Fibroblast of skin of right biceps (primary cell): ENCODE results near the gene CAB39.
"Not testable (repeated sequence)": the region's sequence is repeated elsewhere in the genome, so short reads cannot be mapped to it uniquely, and the experiment has no call there.

Experiments
- DNase-seq: peaks from one replicate; pipeline ENCODE4 v3.0.0-alpha.2; 2013

CAB39 gene

DNA sequence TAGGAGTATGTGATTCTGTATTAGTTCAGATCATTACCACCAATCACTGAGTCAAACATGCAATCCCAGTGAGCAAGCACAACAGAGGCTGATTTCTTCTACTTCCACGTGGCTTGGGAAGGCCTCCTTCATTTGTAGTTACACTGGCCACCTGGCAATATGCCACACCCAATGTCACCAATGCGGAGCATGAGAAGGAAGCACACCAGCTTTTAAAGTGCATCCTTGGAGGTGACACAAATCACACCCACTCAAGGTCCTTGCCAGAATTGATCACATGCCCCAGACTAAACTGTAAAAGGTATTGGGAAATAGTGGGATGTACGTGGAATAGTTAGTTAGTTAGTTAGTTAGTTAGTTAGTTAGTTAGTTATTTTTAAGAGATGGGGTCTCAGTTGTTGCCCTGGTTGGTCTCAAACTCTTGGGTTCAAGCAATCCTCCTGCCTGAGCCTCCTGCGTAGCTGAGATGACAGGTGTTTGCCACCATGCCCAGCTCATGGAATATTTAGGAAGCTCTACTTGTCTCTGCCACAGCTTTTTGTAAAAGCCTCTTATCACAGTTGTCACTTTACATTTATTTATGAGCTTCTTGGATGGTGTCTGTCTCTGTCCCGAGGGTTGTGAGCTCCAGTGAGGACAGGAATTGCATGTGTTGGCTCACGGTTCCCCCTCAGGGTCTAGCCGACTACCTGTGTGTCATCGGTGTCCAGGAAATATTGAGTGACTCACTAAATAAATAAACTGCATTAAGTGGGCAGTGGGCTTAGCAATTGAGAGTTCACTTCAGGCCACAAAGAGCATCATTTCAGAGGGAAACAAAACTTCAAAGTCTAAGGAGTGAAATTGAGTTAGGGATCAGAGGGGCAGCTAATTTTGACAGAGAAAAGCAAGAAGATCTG, 28.1 kb upstream of the CAB39 start:
- peak; percentile 67 for DNase-seq

DNA sequence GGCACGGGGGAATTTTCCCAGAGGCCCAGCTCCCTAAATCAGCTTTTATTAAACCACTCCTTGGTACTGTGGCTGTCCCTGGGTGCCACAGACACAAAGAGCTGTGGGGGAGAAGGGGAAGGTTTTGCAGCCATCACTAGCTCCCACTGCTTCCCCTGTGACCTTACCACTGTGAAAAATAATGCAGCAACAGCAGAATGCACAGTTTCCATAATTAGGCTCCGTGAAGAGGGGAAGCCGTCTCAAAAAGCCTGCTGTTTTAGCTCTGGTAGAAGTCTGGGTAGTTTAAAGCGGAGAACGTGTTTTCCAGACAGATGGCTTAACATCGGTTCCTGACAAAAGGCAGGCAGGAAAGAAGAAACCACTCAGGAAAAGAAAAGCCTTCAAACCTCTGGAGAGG, 27.5 kb upstream of the CAB39 start:
- no peak for DNase-seq

- peak; percentile 33 for DNase-seq
These were observed 25.1 kb upstream of the CAB39 start for GRCh38 chr2:230687498-230687897.

DNA sequence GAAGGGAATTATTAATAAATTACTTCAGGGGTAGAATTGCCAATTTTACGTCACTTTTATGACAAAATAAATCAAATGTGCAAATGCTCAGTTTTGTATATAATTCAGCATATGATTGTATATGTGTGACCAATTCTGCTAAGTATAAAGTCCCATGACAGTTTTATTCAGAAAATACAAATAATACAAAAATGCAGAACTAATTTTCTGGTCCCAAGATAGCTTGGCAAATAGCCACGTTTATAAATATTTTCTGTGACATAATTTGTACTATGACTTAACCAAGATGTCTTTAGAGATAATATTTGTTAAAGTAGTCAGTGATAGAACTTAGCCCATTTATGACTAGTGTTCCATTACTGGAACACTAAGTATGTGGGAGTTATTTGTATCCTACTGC, 24.2 kb upstream of the CAB39 start:
- no peak for DNase-seq

DNA sequence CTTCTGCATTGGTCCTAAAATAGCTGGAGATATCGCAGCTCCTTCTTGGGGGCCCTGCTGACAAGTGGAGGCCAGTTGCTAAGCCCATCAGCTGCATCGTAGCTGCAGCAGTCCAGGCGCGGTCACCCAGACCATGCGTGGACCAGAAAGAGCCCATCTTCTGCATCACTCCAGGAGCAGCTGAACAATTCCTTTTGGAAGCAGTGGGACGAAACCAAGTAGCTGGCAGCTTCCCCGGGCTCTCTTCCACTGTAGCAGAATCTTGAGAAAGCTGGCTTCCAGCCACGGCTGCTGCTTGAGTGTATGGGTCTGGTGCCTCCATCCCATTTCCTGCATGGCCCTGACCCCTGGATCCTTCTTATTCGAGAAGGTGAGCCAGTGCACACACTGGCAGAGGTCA, 22.2 kb upstream of the CAB39 start:
- no peak for DNase-seq

- DNase-seq = peak; percentile 86
These were observed 21.5 kb upstream of the CAB39 start for GRCh38 chr2:230691005-230691647.

DNA sequence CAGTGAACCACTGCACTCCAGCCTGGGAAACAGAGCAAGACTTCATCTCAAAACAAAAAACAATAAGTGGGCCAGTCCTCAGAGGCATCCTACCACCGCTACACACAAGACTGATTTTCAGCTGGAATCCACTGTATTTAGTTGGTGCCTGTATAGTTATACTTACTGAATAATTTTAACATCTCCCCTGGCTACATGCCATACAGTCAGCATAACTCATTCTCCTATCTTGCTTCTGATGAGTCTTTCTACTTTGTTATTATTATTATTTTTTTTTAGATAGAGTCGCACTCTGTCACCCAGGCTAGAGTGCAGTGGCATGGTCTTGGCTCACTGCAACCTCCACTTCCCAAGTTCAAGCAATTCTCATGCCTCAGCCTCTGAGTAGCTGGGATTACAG, 19.9 kb upstream of the CAB39 start:
- no peak for DNase-seq

GRCh38 chr2:230693411-230693810, 19.2 kb upstream of the CAB39 start:
- no peak for DNase-seq

DNA sequence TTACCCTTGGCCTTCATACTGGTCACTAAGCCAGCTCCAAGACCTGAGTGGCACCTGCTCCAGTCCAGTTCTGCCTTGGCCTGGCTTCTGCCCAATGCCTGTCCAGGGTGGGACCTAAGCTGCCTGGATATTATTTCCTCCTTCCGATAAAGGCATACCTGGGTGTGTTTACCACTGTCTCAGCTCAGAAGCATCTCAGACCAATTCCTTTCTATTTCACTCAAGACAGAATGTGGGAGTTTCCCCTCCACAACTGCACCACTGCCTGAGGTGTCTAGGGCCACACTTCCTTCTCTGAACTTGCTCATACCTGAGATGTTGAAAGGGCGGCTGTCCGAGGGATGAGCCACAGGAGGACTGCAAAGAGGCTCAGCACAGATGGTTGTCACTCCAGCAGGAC, 18.4 kb upstream of the CAB39 start:
- no peak for DNase-seq

- DNase-seq = no peak
These were observed 17.1 kb upstream of the CAB39 start for GRCh38 chr2:230695551-230695950.

DNA sequence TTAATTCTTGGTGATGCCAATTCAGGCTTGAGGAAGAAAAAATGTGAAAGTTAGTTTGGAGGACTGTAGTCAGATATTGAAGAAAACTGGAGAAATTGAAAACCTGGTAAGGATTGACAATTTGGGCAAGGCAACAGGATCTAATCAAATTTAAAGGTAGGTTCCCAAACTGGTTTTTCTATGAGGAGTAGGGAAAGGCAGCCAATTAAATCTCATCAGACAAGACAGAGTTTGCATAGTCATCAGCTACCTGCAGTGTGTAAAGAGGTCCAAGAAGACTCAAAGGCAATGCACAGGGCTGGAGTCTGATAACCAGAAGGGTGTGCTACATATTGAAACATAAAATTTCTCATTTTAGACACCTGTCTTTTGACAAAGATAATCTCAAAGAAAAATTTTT, 16.0 kb upstream of the CAB39 start:
- DNase-seq = no peak

GRCh38 chr2:230697676-230698075, 15.0 kb upstream of the CAB39 start:
- no peak for DNase-seq

GRCh38 chr2:230698753-230699152, 13.9 kb upstream of the CAB39 start:
- not testable (repeated sequence) for DNase-seq

DNA sequence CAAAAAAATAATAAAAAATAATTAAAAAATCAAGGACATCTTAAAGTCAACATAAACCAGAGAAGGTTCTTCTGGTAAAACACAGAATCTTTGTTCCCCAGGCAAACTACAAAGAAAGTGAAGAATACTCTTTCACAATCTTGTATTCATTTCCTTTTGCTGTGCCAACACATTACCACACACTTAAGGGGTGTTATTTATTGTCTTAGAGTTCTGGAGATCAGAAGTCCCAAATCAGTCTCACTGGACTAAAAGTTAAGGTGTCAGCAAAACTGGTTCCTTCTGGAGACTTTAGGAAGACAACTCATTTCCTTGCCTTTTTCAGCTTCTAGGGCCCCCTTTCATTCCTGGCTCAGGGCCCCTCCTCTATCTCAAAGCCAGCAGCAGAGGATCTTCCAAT, 12.2 kb upstream of the CAB39 start:
- no peak for DNase-seq

DNA sequence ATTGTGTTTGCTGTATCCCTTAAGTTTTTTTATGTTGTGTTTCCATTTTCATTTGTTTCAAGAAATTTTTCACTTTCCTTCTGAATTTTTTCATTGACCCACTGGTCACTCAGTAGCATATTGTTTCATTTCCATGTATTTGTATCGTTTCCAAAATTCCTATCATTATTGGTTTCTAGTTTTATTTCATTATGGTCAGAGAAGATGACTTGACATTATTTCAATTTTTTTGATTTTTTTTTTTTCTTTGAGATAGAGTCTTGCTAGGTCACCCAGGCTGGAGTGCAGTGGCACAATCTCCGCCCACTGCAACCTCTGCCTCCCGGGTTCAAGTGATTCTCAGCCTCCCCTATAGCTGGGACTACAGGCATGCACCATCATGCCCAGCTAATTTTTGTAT, 11.3 kb upstream of the CAB39 start:
- DNase-seq = no peak

GRCh38 chr2:230702457-230702856, 10.2 kb upstream of the CAB39 start:
- not testable (repeated sequence) for DNase-seq

- DNase-seq = no peak
These were observed 9.1 kb upstream of the CAB39 start for GRCh38 chr2:230703514-230703913.

DNA sequence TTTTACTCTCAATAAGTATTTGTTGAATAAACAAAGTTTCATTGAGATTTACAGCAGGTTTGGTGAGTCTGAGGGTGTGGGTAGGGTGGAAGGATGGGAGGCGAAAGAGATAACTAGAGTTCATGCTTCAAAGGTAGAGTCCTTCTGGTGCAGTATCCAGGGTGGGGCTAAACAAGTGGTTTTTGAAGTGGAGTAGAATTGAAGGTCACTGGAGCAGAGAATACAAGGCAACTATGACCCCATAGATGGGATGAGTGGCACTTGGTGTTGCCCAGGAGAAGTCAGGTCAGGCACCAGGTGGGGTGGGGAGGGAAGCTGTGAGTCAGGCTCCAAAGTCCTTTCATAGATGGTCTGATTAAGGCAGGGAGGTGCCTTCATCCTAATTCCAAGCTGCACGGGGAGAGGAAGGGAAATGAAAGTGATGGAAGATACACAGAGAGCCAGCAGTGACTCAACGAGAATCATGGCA, 6.6 kb upstream of the CAB39 start:
- no peak for DNase-seq

- no peak for DNase-seq
These were observed 5.7 kb upstream of the CAB39 start for GRCh38 chr2:230706966-230707365.

- DNase-seq = no peak
These were observed 4.4 kb upstream of the CAB39 start for GRCh38 chr2:230708204-230708603.

GRCh38 chr2:230711224-230711623, 1.4 kb upstream of the CAB39 start:
- no peak for DNase-seq

- DNase-seq = no peak
These were observed 891 bp downstream of the CAB39 start for GRCh38 chr2:230713331-230714135.

DNA sequence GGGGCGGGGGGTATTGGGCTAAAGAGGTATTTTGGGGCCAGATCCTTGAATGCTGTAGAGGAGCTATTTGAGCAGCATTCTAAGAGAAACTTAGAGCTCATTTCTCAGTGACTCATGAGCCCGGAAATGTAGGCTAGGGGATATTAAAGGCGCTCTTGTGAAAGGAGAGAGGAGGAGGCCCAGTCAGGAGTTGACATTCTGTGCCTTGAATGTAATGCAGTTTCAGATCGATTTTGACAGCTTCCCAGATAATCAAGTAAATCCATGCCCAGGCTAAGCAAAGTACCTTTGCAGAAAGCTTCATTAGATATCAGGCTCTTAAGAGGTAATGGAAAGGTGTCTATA, 1.5 kb downstream of the CAB39 start:
- peak; percentile 78 for DNase-seq

DNA sequence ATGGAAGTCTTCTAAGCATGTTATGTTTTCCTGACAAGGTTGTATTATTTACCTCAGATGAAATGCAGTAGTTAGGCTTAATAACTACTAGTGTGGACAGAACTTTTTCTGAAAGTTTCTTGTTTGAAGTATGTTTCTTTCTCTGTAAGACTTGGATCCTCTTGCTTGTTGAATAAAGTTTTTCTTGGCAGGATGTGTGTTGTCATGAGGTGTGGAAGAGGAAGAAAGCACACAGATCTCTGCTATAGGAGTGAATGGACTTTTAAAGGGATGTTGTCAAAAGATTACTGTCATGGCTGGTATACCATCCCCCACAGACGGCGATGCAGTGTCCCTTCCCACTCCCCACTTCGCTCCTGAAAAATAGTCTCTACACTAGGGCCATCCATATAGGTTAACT, 2.6 kb downstream of the CAB39 start:
- no peak for DNase-seq
